B cell (primary cell): ENCODE measurements around the gene CLCA4. TPM values are rescaled to one million over a fixed set of nuclear protein-coding genes. Genes with fewer than 3 reads are reported as not detected.

Source experiments
- ATAC-seq: fragments of 200-7000 bp; cut with Tn5 transposase; one replicate; pipeline ENCODE4 v1.10.0; 2021; ENCODE audit warnings: low read depth, mild to moderate bottlenecking, moderate number of reproducible peaks, moderate library complexity
- CTCF ChIA-PET: fragments of 350-600 bp; sonication (Branson Sonifier 250); formaldehyde crosslinking; loops from one replicate; lab custom pipeline; 2021; ENCODE audit warnings: antibody characterized with exemption, inconsistent platforms; lab: Charles Lee
- POLR2A ChIA-PET: fragments of 350-600 bp; sonication (Branson Sonifier 250); formaldehyde crosslinking; loops from one replicate; lab custom pipeline; 2021; ENCODE audit warnings: antibody characterized with exemption; lab: Charles Lee
- DNase-seq: peaks from one replicate; pipeline ENCODE4 v3.0.0; 2013
- H2AFZ ChIP-seq: 2 replicates; pipeline ENCODE4 v1.6.1; 2012; ENCODE audit warnings: mild to moderate bottlenecking, low read depth, low read length; ENCODE audit not compliant: insufficient read depth, poor library complexity, severe bottlenecking
- H3K27ac ChIP-seq, 2 donors: 1 replicate in 1 of 2; 2 replicates in 1 of 2; pipeline ENCODE4 v1.5.1; 2012 to 2013; ENCODE audit warnings: low read length in 2 of 2, mild to moderate bottlenecking in 2 of 2, moderate library complexity in 1 of 2
- H3K27me3 ChIP-seq, 4 experiments: fragments of 200-600 bp in 1 of 4; sonication (generic) in 1 of 4; replicated peaks in 1 of 4; 1 replicate in 2 of 4; 2 replicates in 2 of 4; pipeline versions ENCODE4 v1.6.1 to v1.7.0; 2013 to 2016; ENCODE audit warnings: low read length in 3 of 4, mild to moderate bottlenecking in 2 of 4, mixed read lengths in 1 of 4, moderate library complexity in 1 of 4; ENCODE audit not compliant: insufficient read depth in 4 of 4, control insufficient read depth in 3 of 4; ENCODE audit errors: control extremely low read depth in 1 of 4
- H3K36me3 ChIP-seq, 2 experiments: replicated peaks in 1 of 2; 1 replicate in 1 of 2; 2 replicates in 1 of 2; pipeline versions ENCODE4 v1.6.1 to v1.7.1; 2013; ENCODE audit warnings: low read length in 1 of 2; ENCODE audit not compliant: insufficient read depth in 2 of 2, control insufficient read depth in 1 of 2; ENCODE audit errors: control extremely low read depth in 1 of 2, extremely low read depth in 1 of 2
- H3K4me1 ChIP-seq, 2 donors: fragments of 200-600 bp in 1 of 2; sonication (generic) in 1 of 2; 1 replicate in 1 of 2; 2 replicates in 1 of 2; pipeline versions ENCODE4 v1.5.1 to v1.6.1; 2013 to 2017; ENCODE audit warnings: low read length in 2 of 2; ENCODE audit not compliant: control insufficient read depth in 2 of 2, insufficient read depth in 2 of 2
- H3K4me2 ChIP-seq: replicated peaks from 2 replicates; pipeline ENCODE3; 2012; ENCODE audit warnings: mild to moderate bottlenecking, low read depth, low read length; ENCODE audit not compliant: poor library complexity, severe bottlenecking
- H3K4me3 ChIP-seq, 5 experiments: fragments of 200-600 bp in 1 of 5; sonication (generic) in 1 of 5; 1 replicate in 3 of 5; 2 replicates in 2 of 5; pipeline versions ENCODE4 v1.5.1 to v1.7.0; 2011 to 2016; ENCODE audit warnings: low read length in 4 of 5, mild to moderate bottlenecking in 4 of 5, low read depth in 2 of 5, control low read depth in 1 of 5, moderate library complexity in 1 of 5; ENCODE audit not compliant: insufficient read depth in 1 of 5; ENCODE audit errors: control extremely low read depth in 1 of 5, extremely low read depth in 1 of 5
- H3K79me2 ChIP-seq: fragments of 200-600 bp; sonication (generic); one replicate; pipeline ENCODE4 v1.6.0; 2016; ENCODE audit warnings: low read length; ENCODE audit not compliant: control insufficient read depth, insufficient read depth
- H3K9ac ChIP-seq: fragments of 200-600 bp; sonication (generic); 2 replicates; pipeline ENCODE4 v1.6.1; 2017; ENCODE audit warnings: mild to moderate bottlenecking, low read length, moderate library complexity
- H3K9me3 ChIP-seq, 3 donors: one replicate each; pipeline versions ENCODE4 v1.6.1 to v1.7.1; 2013; ENCODE audit warnings: low read length in 2 of 3; ENCODE audit not compliant: control insufficient read depth in 2 of 3, insufficient read depth in 1 of 3; ENCODE audit errors: control extremely low read depth in 1 of 3
- H4K20me1 ChIP-seq: 2 replicates; pipeline ENCODE4 v1.6.0; 2012; ENCODE audit warnings: mild to moderate bottlenecking, low read length; ENCODE audit not compliant: insufficient read depth, control insufficient read depth, poor library complexity, severe bottlenecking
- H3K27ac Mint-ChIP-seq: one replicate; pipeline ENCODE4 v1.8.0; 2021; ENCODE audit warnings: mixed read lengths
- H3K27me3 Mint-ChIP-seq: one replicate; pipeline ENCODE4 v1.8.0; 2021; ENCODE audit warnings: mixed read lengths
- H3K4me1 Mint-ChIP-seq: one replicate; pipeline ENCODE4 v1.8.0; 2021; ENCODE audit warnings: mixed read lengths
- H3K4me3 Mint-ChIP-seq: one replicate; pipeline ENCODE4 v1.8.0; 2021; ENCODE audit warnings: mixed read lengths
- H3K9me3 Mint-ChIP-seq: one replicate; pipeline ENCODE4 v1.8.0; 2022; ENCODE audit warnings: mixed read lengths; ENCODE audit not compliant: insufficient read depth
- EZH2 ChIP-seq: IDR thresholded peaks from 2 replicates; pipeline ENCODE4 v1.6.1; 2012; ENCODE audit warnings: borderline replicate concordance, low read depth, mild to moderate bottlenecking, moderate library complexity, low read length; ENCODE audit not compliant: insufficient read depth, poor library complexity, severe bottlenecking
- WGBS: methylation state at CpG from one replicate; pipeline ENCODE4 v1.1.5; 2013; ENCODE audit warnings: missing lambda C conversion rate; ENCODE audit not compliant: insufficient coverage; 5-methylcytosine and 5-hydroxymethylcytosine counted together
- intact Hi-C: fragments of 100-400 bp; cut with micrococcal nuclease; formaldehyde crosslinking; loops from one replicate; pipeline ENCODE4 v1.10.0; 2022
- polyA plus RNA-seq: library from polyadenylated mRNA; depleted of rRNA; stranded (reverse); fragments of >200 nt; gene quantifications from 2 replicates; pipeline ENCODE4 v1.2.3, GENCODE V29; 2012
- total RNA-seq, 2 donors: library from RNA; stranded (reverse); fragments of 120-200 nt in 1 of 2; gene quantifications; 1 replicate in 1 of 2; 2 replicates in 1 of 2; pipeline versions ENCODE4 v1.2.3 to v1.2.4, GENCODE V29; 2013 to 2022
- TF ChIP-seq, protein P1 (sequence below): fragments of 200-600 bp; IDR thresholded peaks from one replicate; pipeline ENCODE4 v1.8.0; 2022; ENCODE audit warnings: antibody characterized with exemption, mild to moderate bottlenecking

Gene CLCA4
- total and polyA plus RNA-seq, 2 donors (not counting 1 experiment from before 2014, with no cell fraction given): not detected

- Mint-ChIP-seq H3K27ac (no peak overlapping the region), H3K27me3 (no peaks in the 10 kb centered on the region), H3K9me3 (no peaks in the 10 kb centered on the region), H3K4me1 (no peaks in the 10 kb centered on the region), H3K4me3 (no peak overlapping the region)
- ChIA-PET POLR2A (no interaction called here), CTCF (interaction anchor here (1.0 to 1.8 kb wide), 2 partner anchors 10 to 17 kb away, joined by 3 to 7 read pairs; no protein-coding TSS in a partner anchor)
- no peaks in the 10 kb centered on the region for H4K20me1 ChIP-seq
- no peaks in the 10 kb centered on the region for H3K79me2 ChIP-seq
- no peak overlapping the region for H3K27ac ChIP-seq
- TF ChIP-seq, protein P1, sequence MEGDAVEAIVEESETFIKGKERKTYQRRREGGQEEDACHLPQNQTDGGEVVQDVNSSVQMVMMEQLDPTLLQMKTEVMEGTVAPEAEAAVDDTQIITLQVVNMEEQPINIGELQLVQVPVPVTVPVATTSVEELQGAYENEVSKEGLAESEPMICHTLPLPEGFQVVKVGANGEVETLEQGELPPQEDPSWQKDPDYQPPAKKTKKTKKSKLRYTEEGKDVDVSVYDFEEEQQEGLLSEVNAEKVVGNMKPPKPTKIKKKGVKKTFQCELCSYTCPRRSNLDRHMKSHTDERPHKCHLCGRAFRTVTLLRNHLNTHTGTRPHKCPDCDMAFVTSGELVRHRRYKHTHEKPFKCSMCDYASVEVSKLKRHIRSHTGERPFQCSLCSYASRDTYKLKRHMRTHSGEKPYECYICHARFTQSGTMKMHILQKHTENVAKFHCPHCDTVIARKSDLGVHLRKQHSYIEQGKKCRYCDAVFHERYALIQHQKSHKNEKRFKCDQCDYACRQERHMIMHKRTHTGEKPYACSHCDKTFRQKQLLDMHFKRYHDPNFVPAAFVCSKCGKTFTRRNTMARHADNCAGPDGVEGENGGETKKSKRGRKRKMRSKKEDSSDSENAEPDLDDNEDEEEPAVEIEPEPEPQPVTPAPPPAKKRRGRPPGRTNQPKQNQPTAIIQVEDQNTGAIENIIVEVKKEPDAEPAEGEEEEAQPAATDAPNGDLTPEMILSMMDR: no peak
- no peak for TF ChIP-seq EZH2
- no peaks in the 10 kb centered on the region for H3K36me3 ChIP-seq
- intact Hi-C loops: no loop called here
- WGBS: 57% methylated on average over 1 of the region's 1 CpG
- H2AFZ ChIP-seq: no peak overlapping the region
- H3K9me3 ChIP-seq: no peaks in the 10 kb centered on the region
- no peak overlapping the region for H3K9ac ChIP-seq
- H3K27me3 ChIP-seq: peaks cover 0 to 5% (median 0%) of the 10 kb centered on the region in 4 experiments
- ATAC-seq: no peak
- no peak for DNase-seq
- no peak overlapping the region for H3K4me3 ChIP-seq
- no peak overlapping the region for H3K4me2 ChIP-seq
- H3K4me1 ChIP-seq: no peaks in the 10 kb centered on the region
Observed at GRCh38 chr1:86517336-86517735, 29.5 kb upstream of the CLCA4 start.

DNA sequence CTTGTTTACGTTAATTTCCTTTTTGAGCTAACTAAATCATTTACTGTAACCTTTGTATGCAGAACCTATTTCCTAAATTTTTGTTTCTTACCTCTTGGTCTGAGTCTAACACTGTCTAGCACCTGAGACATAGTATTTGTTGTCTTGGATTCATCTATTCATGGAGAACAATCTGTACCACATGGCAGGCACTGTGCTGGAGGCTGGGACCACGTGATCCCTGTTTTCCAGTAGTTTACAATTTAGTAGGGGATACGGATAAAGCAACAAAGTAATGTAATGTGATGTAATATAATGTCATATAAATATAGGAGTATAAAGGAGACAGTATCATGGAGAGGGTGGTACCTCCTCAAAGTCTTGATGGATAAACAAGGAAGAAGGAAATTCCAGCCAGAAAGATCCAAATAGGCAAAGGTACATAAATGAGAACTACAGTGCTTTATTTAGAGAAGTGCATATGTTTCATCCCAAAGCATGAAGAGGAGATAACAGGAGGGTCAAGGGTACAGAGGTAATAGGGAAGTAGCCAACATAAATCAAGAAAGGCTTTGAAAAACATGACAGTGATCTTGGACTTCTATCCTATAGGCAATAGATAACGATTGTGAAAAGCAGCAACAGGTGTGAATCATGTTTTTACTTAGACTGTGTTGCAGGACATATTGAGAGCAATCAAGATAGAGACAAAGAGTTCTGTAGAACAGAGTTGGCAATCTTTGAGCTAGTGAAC is 25.9 kb upstream of the CLCA4 start:
- POLR2A ChIA-PET: no interaction called here

More for the DNA sequence above, 25.9 kb upstream of the CLCA4 start:
- Histone ChIP-seq H3K36me3 (no peaks in the 10 kb centered on the region), H3K79me2 (no peaks in the 10 kb centered on the region), H2AFZ (no peak overlapping the region), H3K27ac (no peak overlapping the region), H3K4me3 (no peak overlapping the region), H3K27me3 (peaks cover 0 to 5% (median 0%) of the 10 kb centered on the region in 4 experiments), H4K20me1 (no peaks in the 10 kb centered on the region), H3K4me1 (no peaks in the 10 kb centered on the region), H3K9ac (no peak overlapping the region), H3K4me2 (no peak overlapping the region), H3K9me3 (peaks cover 0 to 11% (median 0%) of the 10 kb centered on the region in 3 donors)
- intact Hi-C loops: no loop called here
- H3K9me3 Mint-ChIP-seq: no peaks in the 10 kb centered on the region
- CTCF ChIA-PET: interaction anchor here (1.2 to 1.6 kb wide), 3 partner anchors 19 to 47 kb away, joined by 3 to 6 read pairs (median 5); no protein-coding TSS in a partner anchor
- ATAC-seq: no peak
- H3K27ac Mint-ChIP-seq: no peak overlapping the region
- no peak for DNase-seq
- TF ChIP-seq, protein P1: no peak
- no peak for TF ChIP-seq EZH2
- no peak overlapping the region for H3K4me3 Mint-ChIP-seq
- no peaks in the 10 kb centered on the region for H3K4me1 Mint-ChIP-seq
- H3K27me3 Mint-ChIP-seq: no peaks in the 10 kb centered on the region
- no CpG with 5 or more reads among the region's 4 CpGs for WGBS
